ENCODE results near the gene IGFBP1. TPM values are rescaled to one million over a fixed set of nuclear protein-coding genes. Genes with fewer than 3 reads are reported as not detected.

Gene IGFBP1
- total and polyA plus RNA-seq, 2 of the 13 experiments (the other 11 are each of a cell fraction or from before 2014, with no cell fraction given) = 5.4 to 885 TPM

- TF ChIP-seq ERF (CRISPR knock-in tag; IDR thresholded peaks at IDR 0.05) (peak; percentile 52; the same call in 1 of the 2 replicates), MAZ (IDR thresholded peaks at IDR 0.05; ENCODE audit: borderline replicate concordance, low read depth, low read length) (no peak), MAZ (CRISPR knock-in tag; IDR thresholded peaks at IDR 0.05; ENCODE audit: low read depth) (peak; percentile 26; the same call in 1 of the 2 replicates), ZNF260 (CRISPR knock-in tag; IDR thresholded peaks at IDR 0.05; ENCODE audit: borderline replicate concordance, low read depth) (no peak), KLF15 (CRISPR knock-in tag; IDR thresholded peaks at IDR 0.05; ENCODE audit: borderline replicate concordance) (no peak), ZNF367 (CRISPR knock-in tag; IDR thresholded peaks at IDR 0.05; ENCODE audit: borderline replicate concordance) (no peak), ZNF576 (CRISPR knock-in tag; IDR thresholded peaks at IDR 0.05) (no peak), ZNF766 (CRISPR knock-in tag; IDR thresholded peaks at IDR 0.05; ENCODE audit: borderline replicate concordance) (no peak), NBN (conservative IDR thresholded peaks at IDR 0.05) (no peak), ZNF589 (CRISPR knock-in tag; conservative IDR thresholded peaks at IDR 0.05) (no peak), WIZ (CRISPR knock-in tag; IDR thresholded peaks at IDR 0.05) (no peak), ELF3 (CRISPR knock-in tag; IDR thresholded peaks at IDR 0.05) (0 out of 2 replicates have a peak, but pooled peaks have one; percentile 24), ZNF30 (CRISPR knock-in tag; IDR thresholded peaks at IDR 0.05) (no peak), NFE2L2 (IDR thresholded peaks at IDR 0.05; ENCODE audit: low read length) (no peak), ZSCAN30 (CRISPR knock-in tag; IDR thresholded peaks at IDR 0.05) (no peak), NRL (CRISPR knock-in tag; IDR thresholded peaks at IDR 0.05; ENCODE audit: borderline replicate concordance) (no peak), SNAPC5 (CRISPR knock-in tag; IDR thresholded peaks at IDR 0.05; ENCODE audit: borderline replicate concordance) (no peak), ZNF329 (CRISPR knock-in tag; IDR thresholded peaks at IDR 0.05; ENCODE audit: low read depth) (no peak), CEBPB (IDR thresholded peaks at IDR 0.05; ENCODE audit: borderline replicate concordance, low read depth, low read length) (no peak), SMC3 (IDR thresholded peaks at IDR 0.05; ENCODE audit: low read length) (peak; percentile 58), MYNN (CRISPR knock-in tag; IDR thresholded peaks at IDR 0.05; ENCODE audit: low read depth) (no peak)
- TF ChIP-seq, protein P1, sequence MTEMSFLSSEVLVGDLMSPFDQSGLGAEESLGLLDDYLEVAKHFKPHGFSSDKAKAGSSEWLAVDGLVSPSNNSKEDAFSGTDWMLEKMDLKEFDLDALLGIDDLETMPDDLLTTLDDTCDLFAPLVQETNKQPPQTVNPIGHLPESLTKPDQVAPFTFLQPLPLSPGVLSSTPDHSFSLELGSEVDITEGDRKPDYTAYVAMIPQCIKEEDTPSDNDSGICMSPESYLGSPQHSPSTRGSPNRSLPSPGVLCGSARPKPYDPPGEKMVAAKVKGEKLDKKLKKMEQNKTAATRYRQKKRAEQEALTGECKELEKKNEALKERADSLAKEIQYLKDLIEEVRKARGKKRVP (CRISPR knock-in tag; IDR thresholded peaks at IDR 0.05) = no peak
- TF ChIP-seq, protein P2, sequence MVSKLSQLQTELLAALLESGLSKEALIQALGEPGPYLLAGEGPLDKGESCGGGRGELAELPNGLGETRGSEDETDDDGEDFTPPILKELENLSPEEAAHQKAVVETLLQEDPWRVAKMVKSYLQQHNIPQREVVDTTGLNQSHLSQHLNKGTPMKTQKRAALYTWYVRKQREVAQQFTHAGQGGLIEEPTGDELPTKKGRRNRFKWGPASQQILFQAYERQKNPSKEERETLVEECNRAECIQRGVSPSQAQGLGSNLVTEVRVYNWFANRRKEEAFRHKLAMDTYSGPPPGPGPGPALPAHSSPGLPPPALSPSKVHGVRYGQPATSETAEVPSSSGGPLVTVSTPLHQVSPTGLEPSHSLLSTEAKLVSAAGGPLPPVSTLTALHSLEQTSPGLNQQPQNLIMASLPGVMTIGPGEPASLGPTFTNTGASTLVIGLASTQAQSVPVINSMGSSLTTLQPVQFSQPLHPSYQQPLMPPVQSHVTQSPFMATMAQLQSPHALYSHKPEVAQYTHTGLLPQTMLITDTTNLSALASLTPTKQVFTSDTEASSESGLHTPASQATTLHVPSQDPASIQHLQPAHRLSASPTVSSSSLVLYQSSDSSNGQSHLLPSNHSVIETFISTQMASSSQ (IDR thresholded peaks at IDR 0.05; ENCODE audit: low read depth) = no peak
- TF ChIP-seq, protein P2 (CRISPR knock-in tag; IDR thresholded peaks at IDR 0.05; ENCODE audit: borderline replicate concordance) = no peak
- TF ChIP-seq, protein P3, sequence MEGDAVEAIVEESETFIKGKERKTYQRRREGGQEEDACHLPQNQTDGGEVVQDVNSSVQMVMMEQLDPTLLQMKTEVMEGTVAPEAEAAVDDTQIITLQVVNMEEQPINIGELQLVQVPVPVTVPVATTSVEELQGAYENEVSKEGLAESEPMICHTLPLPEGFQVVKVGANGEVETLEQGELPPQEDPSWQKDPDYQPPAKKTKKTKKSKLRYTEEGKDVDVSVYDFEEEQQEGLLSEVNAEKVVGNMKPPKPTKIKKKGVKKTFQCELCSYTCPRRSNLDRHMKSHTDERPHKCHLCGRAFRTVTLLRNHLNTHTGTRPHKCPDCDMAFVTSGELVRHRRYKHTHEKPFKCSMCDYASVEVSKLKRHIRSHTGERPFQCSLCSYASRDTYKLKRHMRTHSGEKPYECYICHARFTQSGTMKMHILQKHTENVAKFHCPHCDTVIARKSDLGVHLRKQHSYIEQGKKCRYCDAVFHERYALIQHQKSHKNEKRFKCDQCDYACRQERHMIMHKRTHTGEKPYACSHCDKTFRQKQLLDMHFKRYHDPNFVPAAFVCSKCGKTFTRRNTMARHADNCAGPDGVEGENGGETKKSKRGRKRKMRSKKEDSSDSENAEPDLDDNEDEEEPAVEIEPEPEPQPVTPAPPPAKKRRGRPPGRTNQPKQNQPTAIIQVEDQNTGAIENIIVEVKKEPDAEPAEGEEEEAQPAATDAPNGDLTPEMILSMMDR (CRISPR knock-in tag; IDR thresholded peaks at IDR 0.05) = peak; percentile 62
These were observed 24.6 kb upstream of the IGFBP1 start (continued) for GRCh38 chr7:45863715-45864114.

Data from HepG2 (cell line).